Fibroblast of pulmonary artery (primary cell): Measurements from ENCODE around the gene YES1.

Source experiments
- DNase-seq: peaks from one replicate; pipeline ENCODE4 v3.0.0-alpha.2; 2010; ENCODE audit warnings: low read depth
- H3K4me3 ChIP-seq: replicated peaks from 2 replicates; pipeline ENCODE4 v1.5.1; 2011; ENCODE audit warnings: low read depth, mild to moderate bottlenecking, control low read depth, low read length, moderate library complexity
- CTCF ChIP-seq: IDR thresholded peaks from 2 replicates; pipeline ENCODE4 v1.5.1; 2011; ENCODE audit warnings: mild to moderate bottlenecking, control low read depth, low read length, inconsistent platforms; ENCODE audit errors: missing control alignments

YES1 gene

GRCh38 chr18:845152-845819, 33.2 kb upstream of the YES1 start:
- no peak for TF ChIP-seq CTCF
- DNase-seq = peak; percentile 91
- H3K4me3 ChIP-seq = no peak overlapping the region

GRCh38 chr18:841647-842370, 29.8 kb upstream of the YES1 start:
- TF ChIP-seq CTCF = no peak
- DNase-seq = no peak
- no peak overlapping the region for H3K4me3 ChIP-seq

GRCh38 chr18:840516-840915, 28.5 kb upstream of the YES1 start:
- TF ChIP-seq CTCF = no peak
- no peak for DNase-seq
- no peak overlapping the region for H3K4me3 ChIP-seq

GRCh38 chr18:840023-840408, 28.0 kb upstream of the YES1 start:
- no peak overlapping the region for H3K4me3 ChIP-seq
- TF ChIP-seq CTCF = no peak
- no peak for DNase-seq

GRCh38 chr18:839224-840022, 27.4 kb upstream of the YES1 start:
- no peak overlapping the region for H3K4me3 ChIP-seq
- TF ChIP-seq CTCF = peak; percentile 98
- DNase-seq = peak; percentile 87

GRCh38 chr18:837922-838321, 25.9 kb upstream of the YES1 start:
- no peak for DNase-seq

More at GRCh38 chr18:837922-838321, 25.9 kb upstream of the YES1 start:
- no peak for TF ChIP-seq CTCF
- no peak overlapping the region for H3K4me3 ChIP-seq
